GM18868 (cell line): ENCODE results near the gene INMT.

Experiments used
- ATAC-seq: cut with Tn5 transposase; IDR thresholded peaks from one replicate; pipeline ENCODE4 v1.9.1; 2021; ENCODE audit warnings: mild to moderate bottlenecking, moderate library complexity; ENCODE audit not compliant: unreplicated experiment

Gene INMT

DNA sequence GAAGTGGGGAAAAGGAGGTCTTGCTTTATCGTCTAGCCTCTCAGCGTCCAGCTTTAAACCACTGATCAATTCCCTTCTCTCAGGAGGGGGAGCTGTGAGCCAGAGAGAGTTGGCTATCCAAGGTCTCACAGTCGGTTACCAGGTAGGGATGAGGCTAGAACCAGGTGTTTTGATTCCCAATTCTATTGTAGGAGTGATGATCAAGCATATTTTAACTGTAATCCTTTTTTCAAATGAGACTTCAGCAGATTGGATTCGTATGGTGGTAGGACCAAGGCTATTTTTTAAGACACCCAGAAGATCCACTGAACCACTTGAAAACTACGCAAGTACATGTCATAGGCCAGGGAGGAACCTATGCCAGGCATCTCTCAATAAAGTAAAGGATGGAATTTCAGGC, 27.6 kb downstream of the INMT start:
- no peak for ATAC-seq

DNA sequence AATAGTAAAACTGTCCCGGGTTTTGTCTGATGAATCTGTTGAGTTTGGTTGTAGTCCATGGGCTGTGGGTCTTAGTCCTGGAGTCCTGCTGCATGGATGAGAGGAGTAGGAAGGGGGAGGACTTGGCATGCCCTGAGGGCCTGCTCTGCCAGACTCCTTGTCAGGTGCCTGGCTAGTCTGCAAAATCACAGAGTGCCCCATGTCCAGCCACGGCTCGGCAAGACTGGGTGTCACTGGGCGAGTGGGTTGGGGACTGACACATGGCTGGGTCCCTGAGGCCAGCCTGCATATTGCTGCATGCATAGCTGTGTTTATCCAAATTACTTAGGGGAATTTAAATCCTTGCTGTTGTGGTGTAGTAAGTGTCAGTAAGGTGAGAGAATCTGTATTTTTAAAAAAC, 29.0 kb downstream of the INMT start:
- no peak for ATAC-seq

DNA sequence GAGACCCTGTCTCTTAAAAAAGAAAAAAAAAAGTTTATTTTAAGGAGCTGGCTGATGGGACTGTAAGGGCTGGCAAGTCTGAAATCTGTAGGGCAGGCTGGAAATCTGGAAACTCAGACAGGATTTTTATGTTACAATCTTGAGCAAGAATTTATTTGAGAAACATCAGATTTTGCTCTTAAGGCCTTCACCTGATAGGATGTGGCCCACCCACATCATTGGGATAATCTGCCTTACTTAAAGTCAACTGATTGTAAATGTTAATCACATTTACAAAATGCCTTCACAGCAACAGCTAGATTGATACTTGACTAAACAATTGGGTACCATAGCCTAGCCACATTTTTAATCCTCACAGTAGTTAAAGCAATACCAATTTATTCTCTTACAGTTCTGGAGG, 30.8 kb downstream of the INMT start:
- ATAC-seq: no peak

DNA sequence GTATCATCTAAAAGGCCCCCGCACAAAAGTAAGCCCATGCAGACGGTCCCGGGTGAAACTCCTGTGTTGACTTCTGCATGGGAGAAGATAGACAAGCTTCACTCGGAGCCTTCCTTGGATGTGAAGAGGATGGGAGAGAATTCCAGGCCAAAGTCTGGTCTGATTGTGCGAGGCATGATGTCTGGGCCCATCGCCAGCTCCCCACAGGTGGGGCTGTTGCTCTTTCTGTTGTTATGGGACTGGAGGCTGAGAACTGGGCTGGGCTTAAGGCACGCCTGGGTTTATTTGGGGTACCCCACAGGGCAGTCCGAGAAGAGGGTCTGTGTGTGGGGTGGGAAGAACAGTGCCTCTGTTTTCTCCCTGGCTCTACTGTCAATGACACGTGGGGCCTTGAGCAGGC, 33.9 kb downstream of the INMT start:
- ATAC-seq: no peak

DNA sequence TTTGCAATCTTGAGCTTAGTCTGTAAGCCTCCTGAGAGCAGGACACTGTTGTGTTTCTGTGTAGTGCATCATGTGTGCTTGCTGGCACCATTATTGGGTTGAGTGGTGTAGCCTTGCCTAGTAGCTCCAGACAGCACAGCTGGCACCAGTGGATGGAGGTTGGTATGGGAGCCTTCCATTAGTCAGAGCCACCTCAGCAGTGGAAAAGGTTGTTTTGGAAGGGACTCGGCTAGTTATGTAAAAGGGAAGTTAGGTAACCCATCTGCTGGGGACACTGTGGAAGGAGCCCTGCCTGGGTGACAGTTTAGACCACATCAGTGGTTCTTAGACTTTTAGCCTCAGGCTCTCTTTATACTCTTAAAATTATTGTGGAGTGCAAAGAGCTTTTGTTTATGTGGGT, 35.6 kb downstream of the INMT start:
- no peak for ATAC-seq

DNA sequence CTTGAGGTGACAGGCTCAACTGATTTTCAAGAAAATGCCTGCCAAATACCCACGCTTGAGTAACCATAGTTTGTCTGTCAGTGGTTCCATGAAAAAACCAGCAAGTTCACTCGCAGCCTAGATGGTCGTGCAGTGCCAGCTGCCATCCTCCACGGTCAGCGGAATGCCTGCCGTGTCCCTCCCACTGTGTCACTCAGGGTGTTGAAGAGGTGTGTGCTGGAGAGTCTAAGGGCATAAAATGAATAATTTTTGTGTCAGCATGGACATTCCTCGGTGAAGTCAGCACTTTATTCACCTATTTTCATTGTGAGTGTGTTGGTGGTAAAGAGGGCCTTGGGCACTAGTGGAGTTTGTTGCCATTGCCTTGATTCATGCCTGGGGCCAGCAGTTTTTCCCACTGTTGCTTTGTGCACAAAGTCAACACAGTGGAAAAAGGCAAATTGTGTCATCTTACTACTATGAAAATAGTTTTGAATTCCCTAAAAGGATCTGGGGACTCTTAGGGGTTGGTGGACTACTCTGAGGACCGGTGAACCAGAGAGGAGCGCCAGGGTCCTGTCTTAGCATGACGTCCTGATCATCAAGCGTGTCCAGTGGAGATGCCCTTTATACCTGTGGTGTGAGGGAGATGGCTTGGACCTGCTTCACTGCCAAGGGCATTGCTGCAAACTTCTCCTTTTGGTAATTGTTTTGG, 36.9 kb downstream of the INMT start:
- no peak for ATAC-seq

DNA sequence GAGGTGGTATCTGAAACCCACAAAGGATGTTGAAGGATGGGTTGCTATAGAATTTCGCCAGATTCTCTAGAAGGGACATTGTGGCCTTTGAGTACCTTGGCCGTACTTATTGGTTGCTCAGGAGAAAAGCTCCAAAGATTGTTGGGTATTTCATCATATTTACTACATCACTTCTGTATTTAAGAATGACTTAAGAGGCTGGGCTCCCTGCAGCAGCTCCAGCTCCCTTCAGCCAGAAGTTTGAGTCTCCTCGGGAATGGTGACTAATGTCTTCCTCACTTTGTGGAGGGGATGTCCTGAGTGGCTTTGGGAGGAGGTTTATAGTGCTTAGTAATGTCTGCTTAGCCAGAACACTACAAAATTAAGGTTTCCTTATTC, 37.4 kb downstream of the INMT start:
- no peak for ATAC-seq

DNA sequence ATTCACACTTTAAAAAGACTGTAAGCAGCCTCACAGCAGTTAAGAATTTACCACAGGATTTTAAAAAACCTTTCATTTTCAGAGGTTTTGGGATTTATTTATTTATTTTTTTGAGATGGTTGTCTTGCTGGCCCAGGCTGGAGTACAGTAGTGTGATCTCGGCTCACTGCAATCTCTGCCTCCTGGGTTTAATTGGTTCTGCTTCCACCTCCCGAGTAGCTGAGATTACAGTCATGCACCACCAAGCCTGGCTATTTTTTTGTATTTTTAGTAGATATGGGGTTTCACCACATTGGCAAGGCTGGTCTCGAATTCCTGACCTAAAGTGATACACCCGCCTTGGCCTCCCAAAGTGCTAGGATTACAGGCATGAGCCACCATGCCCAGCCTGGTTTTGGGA, 38.4 kb downstream of the INMT start:
- ATAC-seq: no peak

DNA sequence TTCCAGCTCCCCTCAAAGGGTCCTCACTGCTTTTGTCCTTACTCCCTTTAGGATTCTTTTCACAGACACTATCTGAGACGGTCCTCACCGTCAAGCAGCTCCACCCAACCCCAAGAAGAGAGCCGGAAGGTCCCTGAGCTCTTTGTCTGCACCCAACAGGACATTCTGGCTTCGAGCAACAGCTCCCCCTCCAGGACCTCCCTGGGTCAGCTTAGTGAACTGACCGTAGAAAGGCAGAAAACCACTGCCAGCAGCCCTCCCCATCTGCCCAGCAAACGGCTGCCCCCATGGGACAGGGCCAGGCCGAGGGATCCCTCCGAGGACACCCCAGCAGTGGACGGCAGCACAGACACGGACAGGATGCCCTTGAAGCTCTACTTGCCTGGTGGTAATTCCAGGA, 39.2 kb downstream of the INMT start:
- no peak for ATAC-seq

DNA sequence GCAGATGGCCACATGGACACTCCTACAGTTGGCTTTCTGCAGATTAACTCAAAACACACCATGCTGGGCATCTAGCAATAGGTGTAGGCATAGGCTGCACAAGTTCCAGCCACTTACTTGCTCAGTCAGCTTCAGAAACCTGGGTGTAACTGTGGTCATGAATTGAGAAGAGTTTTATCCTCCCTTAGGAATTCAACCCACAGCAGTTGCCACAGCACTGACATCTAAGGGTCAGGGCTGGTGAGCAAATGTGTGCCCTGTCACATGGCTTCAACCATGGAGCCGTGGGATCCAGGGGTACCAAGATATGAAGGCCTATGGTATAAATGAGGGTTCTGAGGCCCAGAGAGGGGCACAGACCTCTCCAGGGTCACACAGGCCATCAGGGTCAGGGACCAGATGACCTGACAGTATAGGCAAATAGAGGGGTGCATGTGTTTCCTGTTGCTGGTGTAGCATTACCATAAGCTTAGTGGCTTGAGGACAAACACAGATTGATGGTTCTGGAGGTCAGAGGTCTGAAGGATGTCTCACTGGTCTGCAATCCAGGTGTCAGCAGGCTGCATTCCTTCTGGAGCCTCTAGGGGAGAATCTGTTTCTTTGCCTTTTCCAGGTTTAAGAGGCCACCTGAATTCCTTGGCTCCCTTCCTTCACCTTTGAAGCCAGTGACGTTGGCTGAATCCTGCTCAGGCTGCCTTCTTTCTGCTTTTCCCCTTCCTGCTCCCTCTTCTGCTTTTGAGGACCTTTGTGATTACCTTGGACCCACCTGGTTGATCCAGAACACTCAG, 43.4 kb downstream of the INMT start:
- no peak for ATAC-seq

DNA sequence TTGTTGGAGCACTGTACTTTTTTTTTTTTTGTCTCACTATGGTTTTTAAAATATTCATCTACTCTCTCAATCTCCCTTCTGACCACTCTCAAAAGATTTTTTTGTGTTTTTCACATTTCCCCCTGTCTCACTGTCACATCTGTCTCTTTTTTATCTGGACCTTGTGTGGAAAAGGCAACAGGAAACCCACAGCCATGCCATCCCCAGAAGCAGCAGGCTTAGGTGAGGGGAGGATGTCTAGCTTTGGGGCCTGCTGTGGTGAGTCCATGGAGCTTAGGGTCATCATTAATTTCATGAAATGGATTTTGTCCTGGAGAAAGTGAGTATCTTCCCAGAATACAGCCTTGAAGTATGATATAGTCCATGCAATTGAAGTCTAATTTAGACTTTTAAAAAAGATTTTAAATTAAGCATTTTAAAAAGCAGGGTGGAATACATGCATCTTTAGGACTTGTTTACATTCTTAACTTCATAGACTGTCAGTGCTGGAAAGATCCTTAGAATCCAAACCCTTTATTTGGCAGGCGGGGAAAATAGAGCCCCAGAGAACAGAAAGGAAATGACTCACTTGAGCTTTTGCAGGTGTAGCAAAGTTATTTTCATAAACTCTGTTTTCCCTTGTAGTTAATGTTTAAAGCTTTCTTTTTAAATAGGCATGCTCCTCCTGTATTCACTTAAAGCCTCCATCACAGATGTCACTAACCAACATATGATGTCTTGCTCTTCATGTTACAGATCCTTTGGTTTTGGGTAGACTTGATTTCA, 44.4 kb downstream of the INMT start:
- ATAC-seq: no peak

DNA sequence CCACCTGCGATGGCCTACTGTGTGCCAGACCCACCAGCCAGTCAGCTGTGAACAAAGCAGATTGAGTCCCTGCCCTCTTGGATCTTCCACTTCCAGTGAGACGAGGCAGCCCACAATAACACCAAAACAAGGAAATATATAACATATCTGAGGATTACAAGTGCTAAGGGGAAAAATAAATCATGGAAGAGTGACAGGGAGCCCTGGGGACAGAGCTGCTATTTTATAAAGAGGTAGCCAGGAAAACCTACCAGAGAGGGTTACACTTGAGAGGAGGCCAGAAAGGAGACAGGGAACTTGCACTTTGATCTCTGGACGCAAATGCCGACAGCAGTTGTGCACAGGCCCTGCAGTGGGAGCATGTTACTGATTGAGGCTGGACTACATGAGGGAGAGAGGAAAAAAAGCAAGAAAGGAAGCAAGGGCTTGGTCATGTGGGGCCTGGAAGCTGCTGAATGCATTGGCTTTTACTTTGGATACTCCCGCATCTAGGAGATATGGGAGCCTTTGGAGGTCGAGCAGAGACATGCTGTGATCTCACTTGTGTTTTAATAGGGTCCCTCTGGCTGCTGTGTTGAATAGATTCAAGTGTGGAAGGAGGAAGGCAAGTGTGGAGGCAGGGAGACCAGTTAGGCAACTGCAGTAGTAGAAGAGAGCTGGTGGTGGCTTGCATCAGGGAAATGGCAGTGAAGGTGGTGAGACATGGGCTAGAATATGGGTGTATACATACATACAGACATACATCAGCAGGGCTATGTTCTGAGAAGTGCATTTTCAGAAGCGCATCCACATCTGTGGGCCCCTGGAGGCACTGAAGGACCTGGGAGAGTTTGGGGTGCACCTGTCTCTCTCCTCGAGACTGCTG, 45.5 kb downstream of the INMT start:
- ATAC-seq: no peak

DNA sequence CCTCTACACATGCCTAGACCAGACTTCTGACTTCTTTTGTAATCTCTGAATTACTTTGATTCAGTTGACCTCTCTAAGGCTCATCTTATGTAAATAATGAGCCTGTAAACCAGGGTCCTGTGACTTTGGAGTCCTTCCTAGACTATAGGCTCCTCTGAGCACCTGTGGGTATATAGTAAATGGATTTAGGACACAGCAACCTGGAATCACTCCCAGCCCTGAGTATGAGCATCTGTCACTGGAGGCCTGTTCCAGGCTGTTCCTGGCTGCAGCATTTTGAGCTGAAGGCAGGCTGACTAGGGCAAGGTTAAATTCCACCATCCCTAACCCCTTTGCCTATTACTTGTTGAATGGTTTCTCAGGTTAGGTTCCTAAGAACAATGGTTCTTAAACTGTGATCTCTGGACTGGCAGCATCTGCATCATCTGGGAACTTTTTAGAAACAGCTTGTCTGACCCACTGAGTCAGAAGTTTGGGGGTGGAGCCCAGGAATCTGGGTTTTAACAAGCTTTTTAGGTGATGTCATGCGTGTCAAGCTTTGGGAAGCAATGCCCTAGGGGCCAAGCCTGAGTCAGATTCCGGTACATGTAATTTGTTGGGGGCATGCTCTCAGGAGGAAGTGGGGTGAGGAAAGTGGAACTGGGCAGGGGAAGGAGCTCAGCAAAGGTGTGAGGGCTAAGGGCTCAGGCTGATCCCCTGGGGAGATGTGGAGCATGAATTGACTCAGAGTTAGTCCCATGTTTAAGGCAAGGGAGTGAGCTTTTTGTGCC, 47.5 kb downstream of the INMT start:
- ATAC-seq: peak; percentile 76

DNA sequence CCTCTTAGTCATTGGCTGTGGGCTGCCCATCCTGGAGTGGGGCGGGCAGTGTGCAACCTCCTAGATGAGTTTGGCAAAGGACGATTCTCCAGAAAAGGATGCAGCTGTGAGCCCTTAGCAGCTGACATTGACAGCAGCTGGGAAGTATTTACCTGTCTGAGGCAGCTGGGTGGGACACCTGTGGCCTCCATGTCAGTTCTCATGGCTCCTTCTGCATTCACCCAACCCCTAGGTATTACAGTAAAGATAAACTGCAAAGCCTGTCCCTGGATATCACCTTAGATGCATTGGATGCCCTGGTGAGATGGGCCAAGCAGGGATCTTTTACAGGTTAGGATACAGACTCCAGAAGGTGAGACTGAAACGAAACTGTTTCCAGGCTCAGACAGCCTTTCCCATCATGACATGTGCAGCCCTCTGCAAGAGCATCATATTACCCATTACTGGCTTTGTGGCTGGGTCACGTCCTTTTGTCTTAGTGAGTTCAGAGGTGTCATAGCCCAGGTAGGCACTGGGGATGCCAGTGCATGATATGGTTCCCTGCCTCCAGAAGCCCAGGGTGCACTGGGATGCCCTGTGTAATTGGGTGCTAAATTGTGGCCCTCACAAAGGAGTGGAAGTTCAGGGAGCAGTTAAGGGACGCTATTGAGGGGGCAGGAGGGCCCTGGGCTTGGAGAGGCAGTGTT, 48.2 kb downstream of the INMT start:
- ATAC-seq: no peak

DNA sequence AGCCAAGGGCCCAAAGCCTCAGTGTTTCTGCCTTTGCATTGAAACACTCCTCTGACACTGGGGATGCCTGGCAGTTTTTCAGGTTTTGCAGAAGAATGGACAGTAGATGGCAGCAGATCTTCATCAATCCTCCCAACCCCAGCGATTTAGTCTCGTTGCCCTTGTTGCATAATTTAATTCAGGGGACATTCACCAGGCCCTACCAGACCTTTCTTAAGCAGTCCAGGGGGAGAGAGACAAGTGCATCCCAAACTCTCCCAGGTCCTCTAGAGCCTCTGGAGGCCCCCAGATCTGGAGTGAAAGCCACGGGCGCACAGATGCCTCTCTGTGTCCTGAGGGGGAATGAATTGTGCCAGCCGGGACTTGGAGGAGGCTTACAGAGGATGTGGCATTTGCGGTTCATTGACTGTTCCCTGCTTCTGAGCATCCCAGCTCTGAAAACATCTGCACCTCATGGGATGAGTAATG, 48.9 kb downstream of the INMT start:
- ATAC-seq: peak; percentile 29

DNA sequence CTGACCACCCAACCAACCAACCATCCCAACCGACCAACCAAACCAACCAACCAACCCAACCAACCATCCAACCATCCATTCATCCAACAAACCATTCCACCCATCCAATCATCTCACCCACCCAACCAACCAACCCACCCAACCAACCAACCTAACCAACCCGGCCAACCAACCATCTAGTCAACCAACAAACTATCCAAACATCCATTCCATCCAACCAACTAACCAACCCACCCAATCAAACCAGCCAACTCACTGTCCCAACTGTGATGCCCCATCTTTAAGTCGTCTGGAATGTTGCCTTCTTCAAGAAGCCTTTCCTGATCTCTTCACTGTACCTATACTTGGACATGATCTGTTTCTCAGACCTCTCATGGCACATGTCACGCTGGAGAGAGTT, 50.9 kb downstream of the INMT start:
- ATAC-seq: no peak

DNA sequence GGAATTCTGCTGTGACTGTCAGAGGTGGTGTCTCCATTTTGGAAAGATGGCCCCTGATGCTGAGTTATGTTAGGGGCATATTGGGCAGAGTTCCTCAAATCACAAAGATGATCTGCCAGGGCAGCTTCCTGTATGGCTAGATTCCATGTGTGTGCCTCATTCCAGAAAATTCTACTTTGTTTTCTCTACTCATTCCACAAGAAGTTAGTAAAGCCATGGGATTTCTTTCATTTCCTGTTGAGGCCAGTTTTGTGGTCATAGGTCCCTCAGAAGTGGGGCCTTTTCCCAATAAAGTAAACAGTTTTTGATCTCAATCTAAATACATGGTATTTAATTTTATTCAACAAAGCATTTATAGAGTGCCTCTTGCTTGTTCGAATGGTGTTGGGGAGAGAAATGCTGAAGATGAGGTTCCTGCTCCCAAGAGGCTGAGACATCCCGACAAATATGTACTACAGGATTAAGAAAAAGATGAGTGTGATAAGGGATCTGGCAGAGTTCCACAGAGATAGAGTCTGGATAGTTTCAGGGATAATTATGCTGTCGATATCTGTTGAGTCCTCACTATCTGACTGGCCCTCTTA, 52.2 kb downstream of the INMT start:
- no peak for ATAC-seq

DNA sequence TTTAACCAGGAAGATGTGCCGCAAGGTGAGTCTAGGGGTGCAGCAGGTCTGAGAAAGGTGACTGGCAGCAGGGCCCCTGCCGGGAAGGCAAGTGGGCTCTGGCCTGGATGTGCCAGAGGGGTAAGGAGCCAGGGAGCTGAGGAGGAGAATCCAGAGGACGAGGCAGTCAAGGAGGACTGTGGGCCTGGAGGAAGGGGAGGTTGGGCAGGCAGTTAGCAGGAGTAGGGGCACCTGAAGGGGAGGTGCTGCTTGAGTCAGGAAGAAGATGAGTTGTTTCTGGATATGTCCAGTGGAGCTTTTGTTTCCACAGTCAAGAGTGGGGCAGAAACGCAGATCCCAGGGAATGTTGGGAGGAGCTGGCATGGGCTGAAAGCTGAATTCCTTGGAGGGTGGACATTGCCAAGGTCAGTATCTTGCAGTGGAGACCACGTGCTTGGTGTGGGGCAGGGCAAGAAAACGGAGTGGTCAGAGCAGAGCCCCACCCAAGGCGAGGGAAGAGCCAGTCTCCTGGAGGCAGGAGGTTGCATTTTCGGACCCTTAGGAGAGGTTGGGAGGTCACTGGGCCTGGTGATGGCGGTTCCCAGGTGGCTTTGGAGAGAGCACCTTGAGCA, 53.3 kb downstream of the INMT start:
- ATAC-seq: no peak

DNA sequence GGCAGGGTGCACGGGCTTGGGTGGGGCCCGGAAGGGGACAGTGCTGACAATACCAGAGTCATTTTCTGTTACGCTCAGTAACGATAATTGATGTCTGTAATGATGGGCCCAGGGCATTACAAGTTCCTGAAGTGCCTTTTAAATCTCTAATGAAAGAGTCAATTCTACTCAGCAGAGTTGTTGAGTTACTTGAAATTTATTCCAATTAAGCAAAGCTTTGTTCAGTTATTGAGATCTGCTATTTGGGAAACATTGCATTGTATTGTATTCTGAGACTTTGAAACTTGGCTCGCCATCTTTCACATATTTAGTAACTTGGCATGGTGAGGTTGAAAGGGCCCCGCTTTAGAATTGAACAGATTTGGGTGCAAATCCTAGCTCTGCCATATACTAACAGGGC, 54.0 kb downstream of the INMT start:
- ATAC-seq: no peak
